ENCODE results near the gene ZNF283. TPM values are rescaled to one million over a fixed set of nuclear protein-coding genes. Genes with fewer than 3 reads are reported as not detected.
"Not testable (repeated sequence)": the region's sequence is repeated elsewhere in the genome, so short reads cannot be mapped to it uniquely, and the experiment has no call there.

Gene ZNF283
- total RNA-seq, 1 experiment from 2014 or later, result 12.0 TPM

DNA sequence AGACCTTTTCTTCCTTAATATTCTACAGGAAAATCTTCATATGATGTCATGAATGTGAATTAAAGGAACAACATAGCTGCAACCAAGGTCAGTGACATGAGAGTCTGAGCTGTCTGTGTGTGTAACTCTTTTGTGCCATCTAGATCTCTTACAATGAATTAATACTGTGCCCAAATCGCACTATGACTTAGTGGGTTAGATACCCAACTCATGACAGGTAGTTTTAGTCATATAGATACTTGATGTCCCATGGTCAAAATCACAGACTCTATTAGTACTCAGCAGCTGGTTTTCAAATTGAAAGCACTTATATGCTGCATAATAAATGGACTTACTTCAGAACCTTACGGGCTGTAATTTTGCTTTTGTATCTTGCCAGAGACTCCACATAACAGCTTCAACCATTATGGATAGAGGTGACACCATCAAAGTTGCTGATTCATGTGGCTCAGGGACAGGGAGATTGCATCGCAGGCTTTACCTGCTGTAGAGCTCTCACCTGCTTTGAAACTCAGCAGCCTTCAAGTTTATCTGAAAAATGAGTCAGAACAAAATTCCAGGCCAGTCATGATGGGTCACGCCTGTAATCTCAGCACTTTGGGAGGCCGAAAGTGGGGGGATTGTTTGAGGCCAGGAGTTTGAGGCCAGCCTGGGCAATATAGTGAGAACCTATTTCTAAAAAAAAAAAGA is 12.3 kb upstream of the ZNF283 start:
- intact Hi-C loops (cut with micrococcal nuclease; ENCODE audit: unreplicated experiment), result no loop called here
- POLR2A ChIA-PET, result interaction anchor here (0.6 kb wide), 1 partner anchor 12 kb away, joined by 3 read pairs; the partner anchor contains the start of gene ZNF283
- BruUV-seq (replicated peaks), result no TSS peak
- H3K9me3 Mint-ChIP-seq (ENCODE audit: unreplicated experiment), result no peaks in the 10 kb centered on the region
- TF ChIP-seq, protein P1, sequence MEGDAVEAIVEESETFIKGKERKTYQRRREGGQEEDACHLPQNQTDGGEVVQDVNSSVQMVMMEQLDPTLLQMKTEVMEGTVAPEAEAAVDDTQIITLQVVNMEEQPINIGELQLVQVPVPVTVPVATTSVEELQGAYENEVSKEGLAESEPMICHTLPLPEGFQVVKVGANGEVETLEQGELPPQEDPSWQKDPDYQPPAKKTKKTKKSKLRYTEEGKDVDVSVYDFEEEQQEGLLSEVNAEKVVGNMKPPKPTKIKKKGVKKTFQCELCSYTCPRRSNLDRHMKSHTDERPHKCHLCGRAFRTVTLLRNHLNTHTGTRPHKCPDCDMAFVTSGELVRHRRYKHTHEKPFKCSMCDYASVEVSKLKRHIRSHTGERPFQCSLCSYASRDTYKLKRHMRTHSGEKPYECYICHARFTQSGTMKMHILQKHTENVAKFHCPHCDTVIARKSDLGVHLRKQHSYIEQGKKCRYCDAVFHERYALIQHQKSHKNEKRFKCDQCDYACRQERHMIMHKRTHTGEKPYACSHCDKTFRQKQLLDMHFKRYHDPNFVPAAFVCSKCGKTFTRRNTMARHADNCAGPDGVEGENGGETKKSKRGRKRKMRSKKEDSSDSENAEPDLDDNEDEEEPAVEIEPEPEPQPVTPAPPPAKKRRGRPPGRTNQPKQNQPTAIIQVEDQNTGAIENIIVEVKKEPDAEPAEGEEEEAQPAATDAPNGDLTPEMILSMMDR (IDR thresholded peaks at IDR 0.05; ENCODE audit: insufficient read depth in 1 of 2, low read depth in 1 of 2, low read length in 1 of 2, severe bottlenecking in 1 of 2, unreplicated experiment in 1 of 2), result no peak
- H3K36me3 ChIP-seq (ENCODE audit: control insufficient read depth, insufficient read depth, low read length), result no peaks in the 10 kb centered on the region
- 0 out of 2 replicates have a peak, but pooled peaks cover 5% of the 10 kb centered on the region for H3K9me3 ChIP-seq
- DNase-seq, result no peak
- H3K27ac Mint-ChIP-seq (ENCODE audit: unreplicated experiment), result no peak overlapping the region
- H3K36me3 Mint-ChIP-seq (ENCODE audit: insufficient read depth, unreplicated experiment), result no peaks in the 10 kb centered on the region
- no peaks in the 10 kb centered on the region for H3K4me1 ChIP-seq
- H3K4me1 Mint-ChIP-seq (ENCODE audit: low read depth, unreplicated experiment), result no peaks in the 10 kb centered on the region
- CTCF ChIA-PET, result no interaction called here
- peaks cover 3% of the 10 kb centered on the region for H3K27me3 Mint-ChIP-seq (ENCODE audit: insufficient read depth, unreplicated experiment)
- H3K4me3 ChIP-seq (ENCODE audit: low read depth, low read length), result no peak overlapping the region
- no peaks in the 10 kb centered on the region for H3K27me3 ChIP-seq (replicated peaks; ENCODE audit: control insufficient read depth, insufficient read depth, low read length)
- no peak overlapping the region for H3K4me3 Mint-ChIP-seq (ENCODE audit: unreplicated experiment)

DNA sequence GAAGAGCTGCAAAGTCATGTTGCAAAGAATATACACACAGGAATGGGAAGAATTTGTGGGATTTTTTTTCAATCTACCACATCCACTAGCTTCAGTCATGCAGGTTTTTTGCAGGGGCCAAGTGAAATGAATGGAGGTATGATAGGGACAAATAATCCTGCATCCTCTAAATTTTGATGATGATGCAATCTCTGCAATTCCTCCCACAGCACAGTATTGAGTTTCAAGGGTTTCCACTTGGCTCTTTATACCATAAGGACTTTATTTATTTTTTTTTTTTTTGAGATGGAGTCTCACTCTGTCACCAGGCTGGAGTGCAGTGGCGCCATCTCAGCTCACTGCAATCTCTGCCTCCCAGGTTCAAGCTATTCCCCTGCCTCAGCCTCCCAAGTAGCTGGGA is 9.7 kb upstream of the ZNF283 start:
- CTCF ChIA-PET; BruUV-seq (replicated peaks); intact Hi-C loops (cut with micrococcal nuclease; ENCODE audit: unreplicated experiment); DNase-seq; H3K9me3 Mint-ChIP-seq (ENCODE audit: unreplicated experiment); H3K9me3 ChIP-seq; H3K27me3 ChIP-seq (replicated peaks; ENCODE audit: control insufficient read depth, insufficient read depth, low read length); H3K4me1 Mint-ChIP-seq (ENCODE audit: low read depth, unreplicated experiment); H3K27ac Mint-ChIP-seq (ENCODE audit: unreplicated experiment); H3K4me3 Mint-ChIP-seq (ENCODE audit: unreplicated experiment); H3K4me3 ChIP-seq (ENCODE audit: low read depth, low read length); H3K36me3 ChIP-seq (ENCODE audit: control insufficient read depth, insufficient read depth, low read length); H3K36me3 Mint-ChIP-seq (ENCODE audit: insufficient read depth, unreplicated experiment); H3K27me3 Mint-ChIP-seq (ENCODE audit: insufficient read depth, unreplicated experiment); POLR2A ChIA-PET; H3K4me1 ChIP-seq: not testable (repeated sequence)

DNA sequence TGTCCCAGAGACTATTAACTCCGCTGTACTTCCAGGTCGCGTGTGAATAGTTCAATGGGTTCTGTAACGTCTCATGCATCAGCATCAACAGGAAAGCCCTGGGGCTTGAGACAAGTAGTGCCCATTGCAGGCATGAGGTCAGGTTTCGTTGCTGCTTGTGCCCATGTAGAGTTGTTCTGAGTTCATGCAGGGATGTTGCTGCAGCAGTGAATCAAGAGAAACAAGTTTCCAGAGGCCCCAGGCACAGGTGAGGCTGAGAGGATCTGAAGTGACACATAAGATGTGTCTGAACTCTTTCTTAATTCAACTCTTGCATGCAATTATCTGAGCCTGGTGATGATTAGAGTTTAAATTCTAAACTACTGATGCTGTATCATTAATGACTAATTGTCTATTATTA is 8.6 kb upstream of the ZNF283 start:
- Histone ChIP-seq H3K9me3 (no peaks in the 10 kb centered on the region), H3K4me1 (no peaks in the 10 kb centered on the region), H3K27me3 (replicated peaks; ENCODE audit: control insufficient read depth, insufficient read depth, low read length) (no peaks in the 10 kb centered on the region), H3K36me3 (ENCODE audit: control insufficient read depth, insufficient read depth, low read length) (no peaks in the 10 kb centered on the region), H3K4me3 (ENCODE audit: low read depth, low read length) (no peak overlapping the region)
- no peaks in the 10 kb centered on the region for H3K36me3 Mint-ChIP-seq (ENCODE audit: insufficient read depth, unreplicated experiment)
- intact Hi-C loops (cut with micrococcal nuclease; ENCODE audit: unreplicated experiment), result no loop called here
- no peak overlapping the region for H3K4me3 Mint-ChIP-seq (ENCODE audit: unreplicated experiment)
- no peak overlapping the region for H3K27ac Mint-ChIP-seq (ENCODE audit: unreplicated experiment)
- TF ChIP-seq, protein P1 (IDR thresholded peaks at IDR 0.05; ENCODE audit: insufficient read depth in 1 of 2, low read depth in 1 of 2, low read length in 1 of 2, severe bottlenecking in 1 of 2, unreplicated experiment in 1 of 2), result no peak
- no peak for DNase-seq
- no peaks in the 10 kb centered on the region for H3K4me1 Mint-ChIP-seq (ENCODE audit: low read depth, unreplicated experiment)
- ChIA-PET POLR2A (no interaction called here), CTCF (no interaction called here)
- peaks cover 3% of the 10 kb centered on the region for H3K27me3 Mint-ChIP-seq (ENCODE audit: insufficient read depth, unreplicated experiment)
- H3K9me3 Mint-ChIP-seq (ENCODE audit: unreplicated experiment), result no peaks in the 10 kb centered on the region
- BruUV-seq (replicated peaks), result no TSS peak
